PC-3 (cell line): ENCODE data around the gene CES3. TPM values are rescaled to one million over a fixed set of nuclear protein-coding genes. Genes with fewer than 3 reads are reported as not detected.

Source experiments
- ATAC-seq: fragments of 200-7000 bp; cut with Tn5 transposase; 2 replicates; pipeline ENCODE4 v1.9.1; 2020; ENCODE audit warnings: mild to moderate bottlenecking, moderate library complexity
- BruUV-seq: library from RNA; stranded (reverse); fragments of 400-500 nt; replicated peaks from 2 replicates; lab custom pipeline; 2021; lab: Mats Ljungman, UMichigan
- CTCF ChIA-PET: fragments of 300-600 bp; sonication (Branson Sonifier 250); formaldehyde crosslinking; loops from one replicate; lab custom pipeline; 2022; ENCODE audit warnings: antibody characterized with exemption; lab: Charles Lee
- POLR2A ChIA-PET: fragments of 300-600 bp; sonication (Branson Sonifier 250); formaldehyde crosslinking; loops from one replicate; lab custom pipeline; 2022; ENCODE audit warnings: antibody characterized with exemption; ENCODE audit not compliant: unreplicated experiment; lab: Charles Lee
- DNase-seq: peaks from one replicate; pipeline ENCODE4 v3.0.0-alpha.2; 2015
- H2AFZ ChIP-seq: fragments of 300-600 bp; sonication (generic); 2 replicates; pipeline ENCODE4 v1.6.0; 2016; ENCODE audit warnings: antibody characterized with exemption, low read length
- H3F3A ChIP-seq: fragments of 300-600 bp; sonication (generic); one replicate; pipeline ENCODE4 v1.6.0; 2017; ENCODE audit warnings: antibody characterized with exemption, low read length, control low read depth, mild to moderate bottlenecking; ENCODE audit not compliant: unreplicated experiment
- H3K27ac ChIP-seq: fragments of 300-600 bp; sonication (generic); 2 replicates; pipeline ENCODE4 v1.5.1; 2016; ENCODE audit warnings: mild to moderate bottlenecking, low read length
- H3K27me3 ChIP-seq: fragments of 300-600 bp; sonication (generic); 2 replicates; pipeline ENCODE4 v1.6.1; 2016; ENCODE audit warnings: low read length, mixed read lengths
- H3K36me3 ChIP-seq: fragments of 300-600 bp; sonication (generic); 2 replicates; pipeline ENCODE4 v1.6.1; 2016; ENCODE audit warnings: low read depth, mixed run types, low read length, mixed read lengths
- H3K4me1 ChIP-seq: fragments of 300-600 bp; sonication (generic); 2 replicates; pipeline ENCODE4 v1.5.1; 2016; ENCODE audit warnings: low read length; ENCODE audit not compliant: insufficient read depth
- H3K4me2 ChIP-seq: fragments of 300-600 bp; sonication (generic); 2 replicates; pipeline ENCODE4 v1.6.0; 2016; ENCODE audit warnings: low read length
- H3K4me3 ChIP-seq: fragments of 300-600 bp; sonication (generic); 2 replicates; pipeline ENCODE4 v1.5.1; 2016; ENCODE audit warnings: mild to moderate bottlenecking, low read length, mixed read lengths
- H3K79me2 ChIP-seq: fragments of 300-600 bp; sonication (generic); 2 replicates; pipeline ENCODE4 v1.6.1; 2017; ENCODE audit warnings: low read length, mixed read lengths
- H3K9ac ChIP-seq: fragments of 300-600 bp; sonication (generic); 2 replicates; pipeline ENCODE4 v1.6.0; 2016; ENCODE audit warnings: mild to moderate bottlenecking, low read length
- H3K9me2 ChIP-seq: fragments of 300-600 bp; sonication (generic); replicated peaks from 2 replicates; pipeline ENCODE4 v1.6.1; 2016; ENCODE audit warnings: mixed run types, low read length, mixed read lengths
- H3K9me3 ChIP-seq: fragments of 300-600 bp; sonication (generic); 2 replicates; pipeline ENCODE4 v1.6.1; 2016; ENCODE audit warnings: low read length, mixed read lengths
- H4K20me1 ChIP-seq: fragments of 300-600 bp; sonication (generic); 2 replicates; pipeline ENCODE4 v1.6.1; 2016; ENCODE audit warnings: low read length, mixed read lengths
- EZH2 ChIP-seq: fragments of 300-600 bp; sonication (generic); IDR thresholded peaks from one replicate; pipeline ENCODE4 v1.6.1; 2017; ENCODE audit warnings: antibody characterized with exemption, mild to moderate bottlenecking, low read length; ENCODE audit not compliant: unreplicated experiment
- EZH2phosphoT487 ChIP-seq: fragments of 300-600 bp; sonication (generic); IDR thresholded peaks from 2 replicates; pipeline ENCODE4 v1.6.1; 2018; ENCODE audit warnings: mild to moderate bottlenecking, antibody characterized with exemption, low read length, borderline replicate concordance
- intact Hi-C: fragments of 100-400 bp; cut with micrococcal nuclease; formaldehyde crosslinking; loops from 2 replicates; pipeline ENCODE4 v1.9.0; 2023
- total RNA-seq: library from RNA; depleted of rRNA; stranded (reverse); fragments of >200 nt; gene quantifications from 2 replicates; pipeline ENCODE4 v1.2.3, GENCODE V29; 2014
- TF ChIP-seq, protein P1 (sequence below): fragments of 300-600 bp; sonication (generic); conservative IDR thresholded peaks from 2 replicates; pipeline ENCODE4 v1.5.1; 2017; ENCODE audit warnings: antibody characterized with exemption, low read depth, mild to moderate bottlenecking, low read length

CES3 gene
- total RNA-seq, 1 experiment from 2014 or later = 0.26 TPM

DNA sequence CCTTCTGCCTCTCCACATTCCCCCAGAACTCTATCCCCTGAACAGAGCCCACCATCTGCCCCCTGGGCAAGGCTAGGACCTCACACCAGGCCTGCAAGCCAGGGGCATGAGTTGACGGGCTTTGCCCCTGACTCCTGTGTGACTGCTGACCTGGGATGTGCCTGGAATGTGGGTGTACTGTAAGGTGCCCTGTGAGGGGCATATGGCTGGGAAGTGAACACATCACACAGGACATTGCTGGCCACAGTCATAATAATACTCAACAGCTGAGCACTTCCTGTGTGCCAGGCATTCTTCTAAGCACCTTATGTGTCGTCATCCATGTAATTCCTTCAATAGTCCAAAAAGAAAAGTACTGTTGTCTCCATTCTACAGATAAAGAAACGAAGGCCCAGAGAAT, 40.7 kb downstream of the CES3 start:
- POLR2A ChIA-PET = no interaction called here

DNA sequence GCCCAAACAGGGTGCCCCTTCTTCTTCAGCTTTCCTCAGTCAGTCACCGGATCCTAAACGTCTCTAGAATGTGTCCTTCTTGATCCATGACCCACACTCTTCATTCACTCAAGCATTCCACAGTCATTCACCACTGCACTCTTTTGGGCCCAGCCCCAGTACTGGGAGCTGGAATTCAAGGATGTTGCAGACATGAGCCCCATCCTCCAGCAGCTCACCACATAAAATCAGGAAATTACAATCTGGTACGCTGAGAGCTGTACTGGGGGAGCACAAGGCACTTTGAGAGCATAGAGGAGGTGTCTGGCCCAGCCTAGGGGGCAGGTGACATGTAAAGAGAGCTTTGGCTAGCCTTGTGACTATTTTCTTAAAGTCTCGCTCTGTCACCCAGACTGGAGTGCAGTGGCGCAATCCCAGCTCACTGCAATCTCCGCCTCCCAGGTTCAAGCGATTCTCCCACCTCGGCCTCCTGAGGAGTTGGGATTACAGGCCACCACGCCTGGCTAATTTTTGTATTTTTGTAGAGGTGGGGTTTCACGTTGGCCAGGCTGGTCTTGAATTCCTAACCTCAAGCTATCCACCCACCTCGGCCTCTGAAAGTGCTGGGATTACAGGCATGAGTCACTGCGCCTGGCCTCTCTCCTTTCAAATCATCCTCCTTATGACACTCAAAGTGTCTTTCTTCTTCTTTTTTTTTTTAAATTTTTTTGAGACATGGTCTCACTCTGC, 46.0 kb downstream of the CES3 start:
- Histone ChIP-seq H3K27ac (no peak overlapping the region), H3K9me3 (no peaks in the 10 kb centered on the region), H3K36me3 (no peaks in the 10 kb centered on the region), H3K27me3 (no peaks in the 10 kb centered on the region), H2AFZ (no peak overlapping the region), H3K4me3 (no peak overlapping the region), H3K9me2 (no peaks in the 10 kb centered on the region), H3K9ac (no peak overlapping the region), H3K4me2 (no peak overlapping the region), H4K20me1 (no peaks in the 10 kb centered on the region), H3F3A (no peaks in the 10 kb centered on the region), H3K4me1 (no peaks in the 10 kb centered on the region), H3K79me2 (no peaks in the 10 kb centered on the region)
- POLR2A ChIA-PET = no interaction called here
- CTCF ChIA-PET = no interaction called here
- ATAC-seq (no peak), DNase-seq (no peak)
- no TSS peak for BruUV-seq
- TF ChIP-seq EZH2 = no peak
- TF ChIP-seq EZH2phosphoT487 = no peak
- TF ChIP-seq, protein P1, sequence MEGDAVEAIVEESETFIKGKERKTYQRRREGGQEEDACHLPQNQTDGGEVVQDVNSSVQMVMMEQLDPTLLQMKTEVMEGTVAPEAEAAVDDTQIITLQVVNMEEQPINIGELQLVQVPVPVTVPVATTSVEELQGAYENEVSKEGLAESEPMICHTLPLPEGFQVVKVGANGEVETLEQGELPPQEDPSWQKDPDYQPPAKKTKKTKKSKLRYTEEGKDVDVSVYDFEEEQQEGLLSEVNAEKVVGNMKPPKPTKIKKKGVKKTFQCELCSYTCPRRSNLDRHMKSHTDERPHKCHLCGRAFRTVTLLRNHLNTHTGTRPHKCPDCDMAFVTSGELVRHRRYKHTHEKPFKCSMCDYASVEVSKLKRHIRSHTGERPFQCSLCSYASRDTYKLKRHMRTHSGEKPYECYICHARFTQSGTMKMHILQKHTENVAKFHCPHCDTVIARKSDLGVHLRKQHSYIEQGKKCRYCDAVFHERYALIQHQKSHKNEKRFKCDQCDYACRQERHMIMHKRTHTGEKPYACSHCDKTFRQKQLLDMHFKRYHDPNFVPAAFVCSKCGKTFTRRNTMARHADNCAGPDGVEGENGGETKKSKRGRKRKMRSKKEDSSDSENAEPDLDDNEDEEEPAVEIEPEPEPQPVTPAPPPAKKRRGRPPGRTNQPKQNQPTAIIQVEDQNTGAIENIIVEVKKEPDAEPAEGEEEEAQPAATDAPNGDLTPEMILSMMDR = no peak
- intact Hi-C loops = no loop called here

More for the DNA sequence above, 40.7 kb downstream of the CES3 start:
- Histone ChIP-seq H3K27ac (no peak overlapping the region), H4K20me1 (no peaks in the 10 kb centered on the region), H3K9ac (no peak overlapping the region), H2AFZ (no peak overlapping the region), H3K4me3 (no peak overlapping the region), H3K9me3 (no peaks in the 10 kb centered on the region), H3K27me3 (no peaks in the 10 kb centered on the region), H3K4me2 (no peak overlapping the region), H3K9me2 (no peaks in the 10 kb centered on the region), H3K4me1 (no peaks in the 10 kb centered on the region), H3K79me2 (no peaks in the 10 kb centered on the region), H3F3A (no peaks in the 10 kb centered on the region), H3K36me3 (no peaks in the 10 kb centered on the region)
- intact Hi-C loops = no loop called here
- TF ChIP-seq EZH2 = no peak
- TF ChIP-seq EZH2phosphoT487 = no peak
- TF ChIP-seq, protein P1 = no peak
- CTCF ChIA-PET = interaction anchor here (0.7 kb wide), 1 partner anchor 267 kb away, joined by 3 read pairs; no protein-coding TSS in a partner anchor
- no peak for DNase-seq
- no TSS peak for BruUV-seq
- ATAC-seq = no peak

DNA sequence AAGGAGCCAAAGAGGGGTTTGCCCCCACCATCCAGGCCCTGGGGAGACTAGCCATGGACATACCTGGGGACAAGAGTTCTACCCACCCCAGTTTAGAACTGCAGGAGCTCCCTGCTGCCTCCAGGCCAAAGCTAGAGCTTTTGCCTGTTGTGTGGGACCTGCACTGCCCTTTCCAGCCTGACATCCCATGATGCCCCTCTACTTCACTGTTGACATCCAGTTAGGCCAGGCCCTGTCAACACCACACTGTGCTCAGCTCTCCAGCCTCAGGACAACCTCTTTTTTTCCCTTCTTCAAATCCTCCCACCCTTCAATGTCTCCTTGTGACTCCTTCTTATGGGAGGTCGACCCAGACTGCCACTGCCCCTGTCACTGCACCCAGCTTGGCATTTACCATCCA, 48.1 kb downstream of the CES3 start:
- Histone ChIP-seq H3K4me2 (no peak overlapping the region), H3F3A (no peaks in the 10 kb centered on the region), H3K36me3 (no peaks in the 10 kb centered on the region), H3K9ac (no peak overlapping the region), H3K79me2 (no peaks in the 10 kb centered on the region), H2AFZ (no peak overlapping the region), H3K9me3 (no peaks in the 10 kb centered on the region), H4K20me1 (no peaks in the 10 kb centered on the region), H3K27me3 (no peaks in the 10 kb centered on the region), H3K4me3 (no peak overlapping the region), H3K4me1 (no peaks in the 10 kb centered on the region), H3K27ac (no peak overlapping the region), H3K9me2 (no peaks in the 10 kb centered on the region)
- no peak for ATAC-seq
- ChIA-PET CTCF (no interaction called here), POLR2A (no interaction called here)
- no TSS peak for BruUV-seq
- intact Hi-C loops = no loop called here
- TF ChIP-seq, protein P1 = no peak
- TF ChIP-seq EZH2phosphoT487 = no peak
- TF ChIP-seq EZH2 = no peak
- no peak for DNase-seq
